NCI-H1417 (cell line): Measurements from ENCODE around the gene RIMS4.

ENCODE experiments used
- DNase-seq, 3 experiments: peaks; one replicate each; lab custom pipeline; 2025; lab: John Stamatoyannopoulos, UW

RIMS4 gene

GRCh38 chr20:44742304-44743079 is 67.9 kb downstream of the RIMS4 start:
- no peak for DNase-seq

- no peak for DNase-seq
Observed at GRCh38 chr20:44739942-44740341, 70.4 kb downstream of the RIMS4 start.

GRCh38 chr20:44738813-44739477 is 71.4 kb downstream of the RIMS4 start:
- DNase-seq: peak; percentile 62 to 87 (median 66)

- DNase-seq: no peak
Observed at GRCh38 chr20:44737116-44737515, 73.2 kb downstream of the RIMS4 start.

- DNase-seq: peak; percentile 5 to 46 (median 9)
Observed at GRCh38 chr20:44736170-44737021, 74.0 kb downstream of the RIMS4 start.

- DNase-seq: no peak
Observed at GRCh38 chr20:44735816-44736169, 74.6 kb downstream of the RIMS4 start.

GRCh38 chr20:44734938-44735337 is 75.4 kb downstream of the RIMS4 start:
- no peak for DNase-seq

GRCh38 chr20:44733341-44734069 is 76.8 kb downstream of the RIMS4 start:
- DNase-seq: peak; percentile 22 to 68 (median 29)

GRCh38 chr20:44732327-44732726 is 78.0 kb downstream of the RIMS4 start:
- no peak for DNase-seq

GRCh38 chr20:44731657-44732056 is 78.7 kb downstream of the RIMS4 start:
- no peak for DNase-seq

- DNase-seq: no peak
Observed at GRCh38 chr20:44730441-44730840, 79.9 kb downstream of the RIMS4 start.

- DNase-seq: peak; percentile 10 to 90 (median 82)
Observed at GRCh38 chr20:44728801-44729443, 81.4 kb downstream of the RIMS4 start.

- no peak for DNase-seq
Observed at GRCh38 chr20:44727651-44728050, 82.7 kb downstream of the RIMS4 start.

- DNase-seq: no peak
Observed at GRCh38 chr20:44727039-44727438, 83.3 kb downstream of the RIMS4 start.

GRCh38 chr20:44725837-44726236 is 84.5 kb downstream of the RIMS4 start:
- DNase-seq: no peak

- DNase-seq: no peak
Observed at GRCh38 chr20:44724423-44725091, 85.8 kb downstream of the RIMS4 start.

GRCh38 chr20:44723798-44724362 is 86.5 kb downstream of the RIMS4 start:
- no peak for DNase-seq

- no peak for DNase-seq
Observed at GRCh38 chr20:44723391-44723790, 87.0 kb downstream of the RIMS4 start.

GRCh38 chr20:44722990-44723389 is 87.4 kb downstream of the RIMS4 start:
- DNase-seq: no peak

GRCh38 chr20:44721785-44722054 is 88.6 kb downstream of the RIMS4 start:
- DNase-seq: no peak
